Loucy (cell line): ENCODE data around the gene GRB10.

Experiments
- CTCF ChIP-seq: fragments of 200-600 bp; sonication (generic); conservative IDR thresholded peaks from 2 replicates; pipeline ENCODE4 v1.5.1; 2014; ENCODE audit warnings: mild to moderate bottlenecking, antibody characterized with exemption, low read length
- EZH2phosphoT487 ChIP-seq: fragments of 200-600 bp; IDR thresholded peaks from 2 replicates; pipeline ENCODE4 v1.6.1; 2018; ENCODE audit warnings: antibody characterized with exemption, mild to moderate bottlenecking, moderate library complexity, borderline replicate concordance

DNA sequence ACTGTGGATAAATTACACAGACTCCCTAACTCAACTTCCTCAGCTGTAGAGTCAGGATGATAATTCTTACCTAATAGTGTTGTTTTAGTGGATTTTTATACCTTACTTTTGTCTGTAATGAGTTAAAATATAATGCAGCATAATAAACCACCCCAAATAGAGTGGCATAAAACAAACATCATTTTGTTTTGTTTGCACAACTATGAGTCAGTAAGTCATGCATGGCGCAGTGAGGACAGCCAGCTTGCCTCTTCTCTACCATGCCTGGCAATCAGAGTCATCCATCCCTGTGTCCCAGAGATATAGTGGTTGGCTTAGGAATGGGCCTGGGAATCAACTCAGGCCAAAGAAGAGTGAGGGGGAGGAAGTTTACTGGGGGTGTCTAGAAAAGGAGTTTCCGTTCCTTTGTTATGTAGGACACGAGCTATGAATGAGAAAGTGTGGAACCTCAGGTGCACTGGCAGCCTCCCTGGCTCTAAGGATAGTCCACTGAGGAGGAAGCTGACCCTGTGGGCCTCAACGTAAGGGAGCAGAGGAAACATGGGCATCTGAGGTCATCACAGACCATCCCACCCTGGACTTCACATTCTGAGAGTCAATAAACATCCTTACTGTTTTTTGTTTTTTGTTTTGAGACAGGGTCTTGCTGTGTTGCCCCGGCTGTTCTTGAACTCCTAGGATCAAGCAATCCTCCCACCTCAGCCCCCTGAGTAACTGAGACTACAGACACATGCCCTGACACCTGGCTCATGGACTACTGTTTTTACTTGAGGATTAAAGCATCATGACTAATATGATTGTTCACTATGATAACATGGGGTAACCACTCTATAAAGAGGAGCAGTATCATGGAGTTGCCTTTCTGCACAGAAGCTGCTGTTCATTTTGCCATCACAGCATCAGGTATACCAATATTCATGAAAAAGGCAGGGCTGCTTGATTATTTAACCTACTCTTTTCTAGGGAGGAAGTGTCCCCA, 21.0 kb upstream of the GRB10 start:
- TF ChIP-seq CTCF (no peak), EZH2phosphoT487 (no peak)
